GM18511 (cell line): ENCODE measurements around the gene SPATS2L.
A peak's percentile ranks its signal among the peaks of the same experiment; 100 is the strongest.

ENCODE experiments used
- ATAC-seq: cut with Tn5 transposase; IDR thresholded peaks from one replicate; pipeline ENCODE4 v1.9.1; 2021; ENCODE audit warnings: mild to moderate bottlenecking, moderate library complexity; ENCODE audit not compliant: unreplicated experiment

Gene SPATS2L

DNA sequence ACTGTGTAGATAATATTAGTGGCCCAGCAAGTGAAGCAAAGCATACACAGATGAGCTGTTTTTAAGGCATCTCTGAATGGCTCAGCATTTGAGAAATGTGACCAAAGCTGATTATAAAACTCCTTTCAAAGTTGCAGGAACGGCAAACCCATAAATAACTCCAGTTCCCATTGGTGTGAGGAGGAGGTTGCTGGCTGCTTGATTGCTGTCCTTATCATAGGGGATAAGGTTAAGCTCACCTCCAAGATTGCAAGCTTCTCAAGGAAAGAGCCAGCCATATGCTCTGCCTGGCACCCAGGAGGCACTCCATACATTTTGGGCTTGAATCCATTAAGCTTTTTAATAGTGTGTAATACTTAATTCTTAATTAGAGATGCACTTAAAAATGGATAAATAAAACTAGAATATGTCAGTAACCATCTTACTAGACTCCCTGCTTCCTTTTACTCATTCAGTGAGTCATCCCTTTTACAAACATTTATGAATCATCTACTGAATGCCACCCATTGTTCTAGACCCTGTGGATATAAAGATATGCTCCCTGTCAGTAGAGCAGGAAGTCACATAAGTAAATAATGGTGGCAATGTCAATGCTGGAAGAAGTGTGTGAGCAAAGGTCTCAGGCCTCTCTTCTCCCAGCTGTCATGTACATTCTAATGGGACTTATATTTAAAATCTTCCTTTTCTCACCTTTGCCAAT lies 99.3 kb downstream of the SPATS2L start:
- peak; percentile 55 for ATAC-seq

DNA sequence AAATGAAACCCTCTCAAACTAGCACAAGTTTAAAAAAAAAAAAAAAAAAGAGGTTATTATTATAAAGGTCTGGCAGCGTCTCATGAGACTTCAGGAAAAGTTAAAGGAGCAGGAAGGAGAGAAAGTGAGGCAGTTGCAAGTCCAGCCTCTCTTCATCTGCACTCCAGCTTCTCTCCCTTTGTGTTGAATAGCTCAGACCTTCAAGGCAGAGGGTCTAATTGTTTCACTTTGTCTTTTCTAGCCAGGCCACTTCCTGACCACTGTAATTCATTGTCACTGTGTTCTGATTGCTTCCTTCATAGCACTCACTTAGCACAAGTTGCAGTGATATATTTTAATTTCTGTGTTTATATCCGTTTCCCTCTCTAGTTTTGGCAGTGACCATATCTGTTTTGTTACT lies 99.9 kb downstream of the SPATS2L start:
- ATAC-seq = peak; percentile 81

DNA sequence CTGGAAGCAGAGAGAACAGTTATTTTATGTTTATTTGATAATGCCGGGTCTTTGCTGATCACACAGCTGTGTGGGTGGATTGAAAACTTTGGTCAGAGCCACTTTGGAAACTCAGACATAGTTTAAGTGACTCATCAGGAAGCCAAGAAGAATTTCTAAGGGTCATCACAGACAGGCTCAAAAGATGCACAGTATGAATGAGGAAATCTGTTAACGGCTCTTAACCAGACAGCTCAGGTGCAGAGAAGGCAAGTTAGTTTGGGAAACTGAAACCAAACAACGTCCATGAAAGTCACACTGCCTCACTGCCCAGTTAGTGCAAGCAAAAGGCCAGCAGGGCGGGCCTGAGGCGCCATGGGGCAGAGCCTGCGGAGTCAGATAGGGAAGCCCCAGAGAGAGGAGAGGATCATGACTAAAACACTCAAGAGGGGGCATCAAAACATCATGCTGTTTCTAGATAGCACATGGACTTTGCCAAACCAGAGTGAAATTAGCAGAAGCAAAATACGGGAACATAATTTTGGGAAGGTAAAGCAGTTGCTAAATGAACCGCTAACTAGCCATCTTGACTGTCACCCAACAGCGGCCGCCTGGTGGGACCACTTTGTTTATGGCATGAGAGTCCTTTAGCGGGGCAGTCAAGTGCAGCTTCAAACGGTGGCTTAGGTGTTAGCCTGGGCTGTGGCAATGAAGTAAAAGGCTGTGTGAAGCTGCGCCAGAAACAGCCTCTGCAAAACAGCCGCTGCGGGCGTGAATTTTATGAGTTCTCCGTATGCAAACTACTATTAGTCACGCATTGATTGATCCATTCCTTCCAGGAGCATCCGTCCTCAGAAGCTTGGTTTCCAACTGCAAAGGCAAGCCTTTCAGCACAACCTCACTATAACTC lies 102.2 kb downstream of the SPATS2L start:
- ATAC-seq = peak; percentile 41

DNA sequence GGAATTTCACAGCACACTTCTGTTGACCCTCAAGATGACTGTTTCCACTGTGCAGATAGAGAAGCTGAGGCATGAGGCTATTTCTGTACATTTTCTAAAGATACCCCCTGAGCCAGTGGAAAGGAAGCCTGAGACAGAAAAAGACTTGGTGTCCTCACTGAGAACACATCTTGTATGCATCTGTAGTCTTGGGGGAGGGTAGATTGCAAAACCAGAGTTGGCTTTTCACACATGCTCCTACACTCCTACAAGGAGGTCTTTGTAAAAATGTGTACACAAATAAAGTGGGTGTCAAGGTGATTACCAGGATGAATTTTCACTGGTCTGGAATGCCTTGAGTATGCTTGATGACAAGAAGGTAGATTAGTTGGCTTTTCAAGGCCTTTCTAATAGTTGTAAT lies 105.3 kb downstream of the SPATS2L start:
- ATAC-seq = no peak

- no peak for ATAC-seq
These were observed 107.9 kb downstream of the SPATS2L start for GRCh38 chr2:200414367-200414766.

GRCh38 chr2:200415455-200415854 lies 109.0 kb downstream of the SPATS2L start:
- no peak for ATAC-seq

DNA sequence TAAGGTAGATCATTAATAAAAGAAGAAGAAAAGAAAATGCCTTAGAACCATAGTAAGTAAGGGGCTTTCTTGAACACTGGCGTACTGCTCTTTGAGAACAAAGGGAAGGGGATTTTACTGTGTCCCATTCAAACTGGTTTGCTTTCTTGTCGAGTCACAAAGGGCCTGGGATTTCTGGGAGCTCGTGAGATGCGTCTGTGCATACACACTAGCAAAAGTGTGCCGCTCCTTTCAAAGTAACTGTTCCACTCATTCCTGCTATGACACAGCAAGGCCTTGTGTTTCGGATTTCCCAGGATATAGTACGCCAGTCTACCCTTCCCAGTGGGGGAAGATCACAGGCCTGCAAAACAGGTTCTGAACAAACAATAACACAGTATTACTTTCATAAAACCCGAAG lies 110.4 kb downstream of the SPATS2L start:
- ATAC-seq = no peak

DNA sequence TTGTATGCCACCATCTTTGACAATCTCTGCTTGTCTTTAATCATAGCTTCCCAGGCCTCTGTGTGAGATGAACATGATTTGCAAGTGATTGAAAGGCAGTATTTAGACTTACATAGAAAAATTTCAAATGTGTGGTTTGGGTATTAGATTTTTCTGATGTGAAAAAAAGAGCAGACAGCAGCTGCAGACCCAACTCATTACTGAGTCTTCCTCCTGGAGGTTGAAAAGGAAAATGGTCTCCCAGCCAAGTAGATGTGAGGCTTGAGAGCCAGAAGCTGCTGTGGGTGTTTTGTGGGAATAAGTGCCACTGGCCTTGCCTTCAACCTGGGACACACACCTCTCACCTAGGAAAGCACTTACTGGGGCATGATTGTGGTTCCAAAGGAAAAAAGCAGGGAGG lies 110.9 kb downstream of the SPATS2L start:
- ATAC-seq = no peak

- ATAC-seq = no peak
These were observed 111.9 kb downstream of the SPATS2L start for GRCh38 chr2:200418399-200418798.

- no peak for ATAC-seq
These were observed 112.8 kb downstream of the SPATS2L start for GRCh38 chr2:200419325-200419724.

GRCh38 chr2:200421270-200421669 lies 114.8 kb downstream of the SPATS2L start:
- ATAC-seq = no peak

DNA sequence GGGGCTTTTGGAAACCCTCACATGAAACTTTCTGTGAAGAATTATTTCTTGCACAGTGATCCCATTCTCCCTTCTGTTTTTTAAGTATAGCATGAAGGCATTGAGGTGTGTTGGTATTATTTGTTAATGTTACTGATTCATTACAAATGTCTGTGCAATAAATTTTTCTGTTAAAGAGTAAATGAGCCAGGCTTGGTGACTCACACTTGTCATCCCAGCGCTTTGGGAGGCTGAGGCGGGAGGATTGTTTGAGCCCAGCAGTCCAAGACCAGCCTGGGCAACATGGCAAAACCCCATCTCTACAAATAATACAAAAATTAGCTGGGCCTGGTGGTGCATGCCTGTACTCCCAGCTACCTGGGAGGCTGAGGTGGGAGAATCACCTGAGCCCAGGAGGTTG lies 115.6 kb downstream of the SPATS2L start:
- ATAC-seq = no peak

GRCh38 chr2:200422532-200423261 lies 116.2 kb downstream of the SPATS2L start:
- peak; percentile 44 for ATAC-seq

DNA sequence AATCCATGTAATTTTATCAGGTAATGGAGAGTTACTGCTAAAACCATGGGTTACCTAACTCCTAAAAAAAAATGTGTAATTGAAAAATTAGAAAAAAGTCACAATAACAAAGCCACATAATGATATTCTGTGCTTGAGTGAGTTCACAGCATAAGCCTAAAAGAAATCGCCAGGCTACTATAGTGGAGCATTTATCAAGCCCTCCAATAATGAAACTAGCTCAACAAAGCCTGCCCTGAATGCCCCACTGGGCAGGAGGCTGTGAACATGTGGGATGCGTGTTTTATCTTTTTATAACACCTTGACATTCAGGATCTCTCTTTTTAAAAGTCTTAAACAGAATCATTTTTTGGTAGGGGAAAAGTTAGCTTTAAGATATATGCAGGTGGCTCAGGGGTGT lies 117.0 kb downstream of the SPATS2L start:
- ATAC-seq = peak; percentile 55

- no peak for ATAC-seq
These were observed 118.7 kb downstream of the SPATS2L start for GRCh38 chr2:200425026-200425821.

DNA sequence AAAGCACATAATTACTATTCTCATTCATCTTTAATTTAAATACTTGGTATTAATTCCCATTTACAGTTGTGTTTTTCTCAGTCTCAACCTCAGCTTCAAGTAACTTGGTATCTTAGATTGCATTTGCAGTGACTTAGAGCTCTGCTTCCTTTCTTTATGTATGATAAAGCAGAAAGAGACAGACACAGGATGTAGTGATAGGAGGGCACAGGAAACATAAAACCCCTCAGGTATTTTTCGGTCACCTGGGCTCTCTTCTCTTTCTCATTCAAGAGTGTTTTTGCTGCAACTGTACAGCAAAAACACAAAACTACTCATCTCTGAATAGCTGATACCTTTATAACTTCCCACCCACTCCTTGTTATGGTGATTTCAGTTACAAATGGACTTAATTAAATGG lies 120.3 kb downstream of the SPATS2L start:
- no peak for ATAC-seq

GRCh38 chr2:200428961-200429665 lies 122.6 kb downstream of the SPATS2L start:
- ATAC-seq = peak; percentile 82

- ATAC-seq = no peak
These were observed 123.5 kb downstream of the SPATS2L start for GRCh38 chr2:200430017-200430416.

GRCh38 chr2:200431996-200432705 lies 125.7 kb downstream of the SPATS2L start:
- no peak for ATAC-seq
